Left ventricle myocardium inferior (tissue), 1 donor: ENCODE results near the gene MED27. TPM values are rescaled to one million over a fixed set of nuclear protein-coding genes. Genes with fewer than 3 reads are reported as not detected.

Experiments used
- DNase-seq: peaks from one replicate; pipeline ENCODE4 v3.0.0-alpha.2; 2020
- H3K27ac ChIP-seq: fragments of 200-600 bp; replicated peaks from 2 replicates; pipeline ENCODE4 v1.8.0; 2021
- H3K27me3 ChIP-seq: fragments of 200-600 bp; 2 replicates; pipeline ENCODE4 v1.8.0; 2021; ENCODE audit warnings: low read depth
- H3K36me3 ChIP-seq: fragments of 200-600 bp; 2 replicates; pipeline ENCODE4 v1.8.0; 2021
- H3K4me1 ChIP-seq: fragments of 200-600 bp; 2 replicates; pipeline ENCODE4 v1.8.0; 2021
- H3K4me3 ChIP-seq: fragments of 200-600 bp; 2 replicates; pipeline ENCODE4 v1.8.0; 2021; ENCODE audit warnings: mild to moderate bottlenecking, moderate library complexity
- H3K9me3 ChIP-seq: fragments of 200-600 bp; replicated peaks from 2 replicates; pipeline ENCODE4 v1.8.0; 2021
- CTCF ChIP-seq: fragments of 200-600 bp; IDR thresholded peaks from 2 replicates; pipeline ENCODE4 v1.8.0; 2021; ENCODE audit warnings: antibody characterized with exemption, mild to moderate bottlenecking, borderline replicate concordance
- intact Hi-C: fragments of 100-400 bp; cut with micrococcal nuclease; formaldehyde crosslinking; loops from one replicate; pipeline ENCODE4 v1.11.0; 2022
- total RNA-seq: library from RNA; stranded (reverse); fragmentation: NEBNext Ultra II Directional; extraction: Animal tissue kit (Norgen Biotek cat#: 25700); gene quantifications from one replicate; pipeline ENCODE4 v1.2.1, GENCODE V29; 2021
- donor health status: DM: no; HTN: yes; CAD: no; lungs with severe emphysema.

Gene MED27
- total RNA-seq, 1 donor from 2014 or later: 16.3 TPM

- H3K27me3 ChIP-seq: peaks cover 58% of the 10 kb centered on the region
- no peak overlapping the region for H3K4me3 ChIP-seq
- no peak overlapping the region for H3K27ac ChIP-seq
- intact Hi-C loops: no loop called here
- no peaks in the 10 kb centered on the region for H3K36me3 ChIP-seq
- no peak for TF ChIP-seq CTCF
- no peaks in the 10 kb centered on the region for H3K9me3 ChIP-seq
- no peaks in the 10 kb centered on the region for H3K4me1 ChIP-seq
- DNase-seq: no peak
Observed at GRCh38 chr9:131824155-131824594, 255.5 kb downstream of the MED27 start.

DNA sequence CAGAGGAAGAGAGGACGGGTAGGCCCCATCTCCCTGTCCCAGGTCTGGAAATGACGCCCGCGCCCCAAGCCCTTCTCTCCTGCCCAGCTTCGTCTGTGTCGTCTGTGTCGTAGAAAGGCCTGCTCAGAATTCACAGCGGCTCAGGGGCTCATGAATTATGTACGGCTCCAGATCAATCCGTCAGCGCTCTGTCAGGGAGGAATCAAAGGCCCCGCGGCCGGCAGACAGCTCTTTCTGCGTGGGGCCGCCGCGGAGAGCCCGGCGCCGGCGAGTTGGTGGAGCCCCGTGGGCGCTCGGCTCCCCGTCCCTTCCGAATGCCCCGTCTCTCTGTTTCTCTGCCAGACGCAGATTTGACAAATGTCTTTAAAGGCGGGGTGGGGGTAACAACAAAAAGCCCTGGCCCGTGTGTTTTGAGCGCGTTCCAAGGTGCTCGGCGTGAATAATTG is 255.9 kb downstream of the MED27 start:
- Histone ChIP-seq H3K9me3 (no peaks in the 10 kb centered on the region), H3K27ac (no peak overlapping the region), H3K27me3 (peaks cover 58% of the 10 kb centered on the region), H3K4me3 (no peak overlapping the region), H3K4me1 (no peaks in the 10 kb centered on the region), H3K36me3 (no peaks in the 10 kb centered on the region)
- DNase-seq: no peak
- intact Hi-C loops: no loop called here
- no peak for TF ChIP-seq CTCF

- no peaks in the 10 kb centered on the region for H3K9me3 ChIP-seq
- no peak for TF ChIP-seq CTCF
- no peak overlapping the region for H3K4me3 ChIP-seq
- no peak overlapping the region for H3K27ac ChIP-seq
- no peaks in the 10 kb centered on the region for H3K36me3 ChIP-seq
- H3K4me1 ChIP-seq: no peaks in the 10 kb centered on the region
- intact Hi-C loops: no loop called here
- DNase-seq: no peak
- H3K27me3 ChIP-seq: peaks cover 58% of the 10 kb centered on the region
Observed at GRCh38 chr9:131818089-131818488, 261.6 kb downstream of the MED27 start.

- no peak overlapping the region for H3K27ac ChIP-seq
- no peaks in the 10 kb centered on the region for H3K9me3 ChIP-seq
- no peak overlapping the region for H3K4me3 ChIP-seq
- H3K27me3 ChIP-seq: peaks cover 58% of the 10 kb centered on the region
- H3K36me3 ChIP-seq: no peaks in the 10 kb centered on the region
- intact Hi-C loops: no loop called here
- DNase-seq: no peak
- no peaks in the 10 kb centered on the region for H3K4me1 ChIP-seq
- no peak for TF ChIP-seq CTCF
Observed at GRCh38 chr9:131817627-131818026, 262.0 kb downstream of the MED27 start.

- Histone ChIP-seq H3K27me3 (peaks cover 62% of the 10 kb centered on the region), H3K9me3 (no peaks in the 10 kb centered on the region), H3K36me3 (no peaks in the 10 kb centered on the region), H3K4me3 (no peak overlapping the region), H3K4me1 (no peaks in the 10 kb centered on the region), H3K27ac (no peak overlapping the region)
- intact Hi-C loops: no loop called here
- DNase-seq: no peak
- no peak for TF ChIP-seq CTCF
Observed at GRCh38 chr9:131817073-131817472, 262.6 kb downstream of the MED27 start.
